GM12878 (cell line): ENCODE data around the gene MT3. TPM values are rescaled to one million over a fixed set of nuclear protein-coding genes. Genes with fewer than 3 reads are reported as not detected.
A peak's percentile ranks its signal among the peaks of the same experiment; 100 is the strongest.

Source experiments
- ATF2 ChIP-seq: IDR thresholded peaks from 2 replicates; pipeline ENCODE4 v1.6.1; 2012; ENCODE audit warnings: low read length, inconsistent platforms
- BRCA1 ChIP-seq: IDR thresholded peaks from 2 replicates; pipeline ENCODE4 v1.6.1; 2011; ENCODE audit warnings: low read depth, low read length, improper control_type of control experiment
- CBX5 ChIP-seq: sonication (generic); IDR thresholded peaks from 2 replicates; pipeline ENCODE4 v1.6.1; 2016; ENCODE audit warnings: low read depth, moderate library complexity, mild to moderate bottlenecking, inconsistent platforms
- EGR1 ChIP-seq, 2 experiments: IDR thresholded peaks; 1 replicate in 1 of 2; 2 replicates in 1 of 2; pipeline ENCODE4 v1.6.1; 2011 to 2012; ENCODE audit warnings: low read depth in 2 of 2, low read length in 2 of 2, borderline replicate concordance in 1 of 2, mild to moderate bottlenecking in 1 of 2, moderate library complexity in 1 of 2
- FOS ChIP-seq: IDR thresholded peaks from 3 replicates; pipeline ENCODE4 v1.6.1; 2011; ENCODE audit warnings: borderline replicate concordance; ENCODE audit not compliant: insufficient read length; ENCODE audit errors: extremely low read depth
- MEF2A ChIP-seq: IDR thresholded peaks from 2 replicates; pipeline ENCODE4 v1.6.1; 2011; ENCODE audit warnings: low read depth, mild to moderate bottlenecking, low read length, moderate library complexity; ENCODE audit not compliant: insufficient read depth
- NKRF ChIP-seq: fragments of 450-650 bp; conservative IDR thresholded peaks from 2 replicates; pipeline ENCODE4 v1.6.1; 2017; ENCODE audit warnings: mild to moderate bottlenecking, moderate library complexity
- PRDM15 ChIP-seq: fragments of 450-650 bp; formaldehyde crosslinking; IDR thresholded peaks from 2 replicates; pipeline ENCODE4 v1.4.0; 2020; ENCODE audit warnings: mild to moderate bottlenecking, moderate library complexity
- STAT3 ChIP-seq: IDR thresholded peaks from 2 replicates; pipeline ENCODE4 v1.6.1; 2011; ENCODE audit warnings: low read depth, low read length, improper control_type of control experiment
- USF1 ChIP-seq: IDR thresholded peaks from 2 replicates; pipeline ENCODE4 v1.6.1; 2011; ENCODE audit warnings: borderline replicate concordance, low read depth, mild to moderate bottlenecking, moderate library complexity, mixed read lengths, low read length; ENCODE audit not compliant: insufficient read depth; ENCODE audit errors: extremely low read length
- USF2 ChIP-seq: IDR thresholded peaks from 2 replicates; pipeline ENCODE4 v1.6.1; 2011; ENCODE audit warnings: low read depth, low read length, improper control_type of control experiment, borderline replicate concordance
- YY1 ChIP-seq: IDR thresholded peaks from 2 replicates; pipeline ENCODE4 v1.6.1; 2011; ENCODE audit warnings: low read depth, mild to moderate bottlenecking, low read length
- ZNF622 ChIP-seq: fragments of 450-650 bp; IDR thresholded peaks from 2 replicates; pipeline ENCODE4 v1.6.1; 2017; ENCODE audit warnings: mild to moderate bottlenecking, inconsistent platforms
- ZNF687 ChIP-seq: fragments of 450-650 bp; IDR thresholded peaks from 2 replicates; pipeline ENCODE4 v1.6.1; 2017; ENCODE audit warnings: mild to moderate bottlenecking, moderate library complexity
- polyA plus RNA-seq, 11 experiments: library from polyadenylated mRNA; depleted of rRNA in 4 of 11; unstranded in 6 of 11; stranded (reverse) in 5 of 11; fragments of >200 nt; fragmentation: Nextera tagmentation in 4 of 11; fragmentation: Illumina TruSeq in 1 of 11; extraction: Ambion mirVana in 4 of 11; extraction: Trizol in 1 of 11; gene quantifications; 1 replicate in 1 of 11; 2 replicates in 10 of 11; pipeline versions ENCODE4 v1.2.1 to v1.2.3, GENCODE V29; 2011 to 2016; ENCODE audit warnings: inconsistent platforms in 2 of 11, missing spikeins in 2 of 11, low read depth in 1 of 11
- total RNA-seq, 4 experiments: library from RNA; depleted of rRNA in 3 of 4; stranded (reverse); fragments of >200 nt in 3 of 4; fragmentation: Illumina TruSeq in 1 of 4; extraction: Trizol in 1 of 4; gene quantifications; 2 replicates each; pipeline versions ENCODE4 v1.2.1 to v1.2.3, GENCODE V29; 2013 to 2021

MT3 gene
- total and polyA plus RNA-seq, 10 of the 15 experiments (the other 5 are each of a cell fraction or from before 2014, with no cell fraction given): 0.41 TPM; not detected in 9

- TF ChIP-seq PRDM15 (CRISPR knock-in tag) (no peak), ZNF687 (no peak), USF2 (no peak), ATF2 (peak; percentile 72), EGR1 (IDR thresholded peaks at IDR 0.05; ENCODE audit: borderline replicate concordance in 1 of 2, low read depth in 2 of 2, low read length in 2 of 2) (no peak), NKRF (no peak), MEF2A (no peak), FOS (no peak), BRCA1 (no peak), YY1 (no peak), ZNF622 (no peak), CBX5 (no peak; the same call in 1 of the 2 replicates), STAT3 (no peak), USF1 (no peak)
Observed at GRCh38 chr16:56609463-56609921, 20.2 kb downstream of the MT3 start (continued).
